ENCODE data around the gene IRF2BP2.

DNA sequence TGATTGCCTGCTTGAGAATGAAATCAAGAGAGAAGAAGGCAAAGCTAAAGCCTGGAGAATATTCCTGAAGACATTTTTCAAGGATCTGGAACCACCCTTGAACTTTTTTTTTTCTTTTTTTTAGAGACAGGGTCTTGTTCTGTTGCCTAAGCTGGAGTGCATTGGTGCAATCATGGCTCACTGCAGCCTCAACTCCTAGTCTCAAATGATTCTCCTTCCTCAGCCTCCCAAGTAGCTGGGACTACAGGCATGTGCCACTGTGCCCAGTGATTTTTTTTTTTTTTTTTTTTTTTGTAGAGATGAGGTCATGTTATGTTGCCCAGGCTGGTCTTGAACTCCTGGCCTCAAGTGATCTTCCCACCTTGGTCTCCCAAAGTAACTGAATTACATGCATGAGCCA lies 22.2 kb upstream of the IRF2BP2 start:
- TF ChIP-seq, protein P1, sequence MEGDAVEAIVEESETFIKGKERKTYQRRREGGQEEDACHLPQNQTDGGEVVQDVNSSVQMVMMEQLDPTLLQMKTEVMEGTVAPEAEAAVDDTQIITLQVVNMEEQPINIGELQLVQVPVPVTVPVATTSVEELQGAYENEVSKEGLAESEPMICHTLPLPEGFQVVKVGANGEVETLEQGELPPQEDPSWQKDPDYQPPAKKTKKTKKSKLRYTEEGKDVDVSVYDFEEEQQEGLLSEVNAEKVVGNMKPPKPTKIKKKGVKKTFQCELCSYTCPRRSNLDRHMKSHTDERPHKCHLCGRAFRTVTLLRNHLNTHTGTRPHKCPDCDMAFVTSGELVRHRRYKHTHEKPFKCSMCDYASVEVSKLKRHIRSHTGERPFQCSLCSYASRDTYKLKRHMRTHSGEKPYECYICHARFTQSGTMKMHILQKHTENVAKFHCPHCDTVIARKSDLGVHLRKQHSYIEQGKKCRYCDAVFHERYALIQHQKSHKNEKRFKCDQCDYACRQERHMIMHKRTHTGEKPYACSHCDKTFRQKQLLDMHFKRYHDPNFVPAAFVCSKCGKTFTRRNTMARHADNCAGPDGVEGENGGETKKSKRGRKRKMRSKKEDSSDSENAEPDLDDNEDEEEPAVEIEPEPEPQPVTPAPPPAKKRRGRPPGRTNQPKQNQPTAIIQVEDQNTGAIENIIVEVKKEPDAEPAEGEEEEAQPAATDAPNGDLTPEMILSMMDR (IDR thresholded peaks at IDR 0.05): no peak
- no peak for TF ChIP-seq POLR2A (IDR thresholded peaks at IDR 0.05)
